HEK293 (cell line): ENCODE measurements around the gene NOG.

Experiments
- CTCF ChIP-seq: fragments of 450-650 bp; formaldehyde crosslinking; IDR thresholded peaks from 2 replicates; pipeline ENCODE4 v1.5.1; 2016; ENCODE audit warnings: missing biosample characterization, missing genetic modification characterization
- PBX3 ChIP-seq: sonication (generic); formaldehyde crosslinking; IDR thresholded peaks from 2 replicates; pipeline ENCODE4 v1.8.1; 2022; ENCODE audit warnings: mild to moderate bottlenecking, moderate library complexity, missing genetic modification reagents
- PRDM4 ChIP-seq: fragments of 450-650 bp; formaldehyde crosslinking; IDR thresholded peaks from 2 replicates; pipeline ENCODE4 v1.5.1; 2017; ENCODE audit warnings: missing biosample characterization, missing genetic modification characterization
- RBAK ChIP-seq: fragments of 450-650 bp; formaldehyde crosslinking; IDR thresholded peaks from 2 replicates; pipeline ENCODE4 v1.5.1; 2016; ENCODE audit warnings: missing biosample characterization, missing genetic modification characterization
- SP7 ChIP-seq: fragments of 450-650 bp; formaldehyde crosslinking; IDR thresholded peaks from 2 replicates; pipeline ENCODE4 v1.5.1; 2016; ENCODE audit warnings: missing biosample characterization, missing genetic modification characterization
- ZNF148 ChIP-seq: fragments of 450-650 bp; formaldehyde crosslinking; IDR thresholded peaks from 2 replicates; pipeline ENCODE4 v1.5.0; 2017; ENCODE audit warnings: missing biosample characterization, missing genetic modification characterization, borderline replicate concordance
- ZNF239 ChIP-seq: fragments of 450-650 bp; formaldehyde crosslinking; IDR thresholded peaks from 2 replicates; pipeline ENCODE4 v1.5.1; 2016; ENCODE audit warnings: missing biosample characterization, missing genetic modification characterization
- ZNF707 ChIP-seq: fragments of 450-650 bp; formaldehyde crosslinking; IDR thresholded peaks from 2 replicates; pipeline ENCODE4 v1.5.1; 2016; ENCODE audit warnings: missing biosample characterization, missing genetic modification characterization

GRCh38 chr17:56641373-56641772, 47.9 kb downstream of the NOG start:
- TF ChIP-seq CTCF (tag by site-specific recombination) (no peak), ZNF707 (tag by site-specific recombination) (no peak), PRDM4 (tag by site-specific recombination) (no peak), SP7 (no peak), RBAK (no peak), PBX3 (CRISPR knock-in tag) (no peak), ZNF239 (tag by site-specific recombination) (no peak), ZNF148 (tag by site-specific recombination) (no peak)
